Prostate gland (tissue), 2 donors: Measurements from ENCODE around the gene OSBPL6.

ENCODE experiments used
- POLR2A ChIP-seq: fragments of 450-650 bp; IDR thresholded peaks from one replicate; pipeline ENCODE4 v1.6.1; 2016; ENCODE audit warnings: antibody characterized with exemption, mild to moderate bottlenecking
- TF ChIP-seq, protein P1 (sequence below), 4 experiments: fragments of 200-600 bp in 2 of 4; fragments of 450-650 bp in 2 of 4; sonication (generic) in 2 of 4; IDR thresholded peaks; 1 replicate in 3 of 4; 2 replicates in 1 of 4; pipeline ENCODE4 v1.5.1; 2016 to 2019; ENCODE audit warnings: antibody characterized with exemption in 4 of 4, mild to moderate bottlenecking in 2 of 4, moderate library complexity in 2 of 4

GRCh38 chr2:178238750-178239149 is 44.4 kb downstream of the OSBPL6 start:
- TF ChIP-seq POLR2A, result no peak
- TF ChIP-seq, protein P1, sequence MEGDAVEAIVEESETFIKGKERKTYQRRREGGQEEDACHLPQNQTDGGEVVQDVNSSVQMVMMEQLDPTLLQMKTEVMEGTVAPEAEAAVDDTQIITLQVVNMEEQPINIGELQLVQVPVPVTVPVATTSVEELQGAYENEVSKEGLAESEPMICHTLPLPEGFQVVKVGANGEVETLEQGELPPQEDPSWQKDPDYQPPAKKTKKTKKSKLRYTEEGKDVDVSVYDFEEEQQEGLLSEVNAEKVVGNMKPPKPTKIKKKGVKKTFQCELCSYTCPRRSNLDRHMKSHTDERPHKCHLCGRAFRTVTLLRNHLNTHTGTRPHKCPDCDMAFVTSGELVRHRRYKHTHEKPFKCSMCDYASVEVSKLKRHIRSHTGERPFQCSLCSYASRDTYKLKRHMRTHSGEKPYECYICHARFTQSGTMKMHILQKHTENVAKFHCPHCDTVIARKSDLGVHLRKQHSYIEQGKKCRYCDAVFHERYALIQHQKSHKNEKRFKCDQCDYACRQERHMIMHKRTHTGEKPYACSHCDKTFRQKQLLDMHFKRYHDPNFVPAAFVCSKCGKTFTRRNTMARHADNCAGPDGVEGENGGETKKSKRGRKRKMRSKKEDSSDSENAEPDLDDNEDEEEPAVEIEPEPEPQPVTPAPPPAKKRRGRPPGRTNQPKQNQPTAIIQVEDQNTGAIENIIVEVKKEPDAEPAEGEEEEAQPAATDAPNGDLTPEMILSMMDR (IDR thresholded peaks at IDR 0.05), result no peak
